Stimulated activated CD4-positive, alpha-beta T cell treated with anti-CD3 and anti-CD28 coated beads, Interleukin-4, amount 100 ng/mL, for 48 hours (primary cell): Measurements from ENCODE around the gene DMC1.
"Not testable (repeated sequence)": the region's sequence is repeated elsewhere in the genome, so short reads cannot be mapped to it uniquely, and the experiment has no call there.

Experiments
- DNase-seq, 2 donors: peaks; one replicate each; pipeline ENCODE4 v3.0.0-alpha.2; 2020; ENCODE audit warnings: low read depth in 2 of 2

Gene DMC1

DNA sequence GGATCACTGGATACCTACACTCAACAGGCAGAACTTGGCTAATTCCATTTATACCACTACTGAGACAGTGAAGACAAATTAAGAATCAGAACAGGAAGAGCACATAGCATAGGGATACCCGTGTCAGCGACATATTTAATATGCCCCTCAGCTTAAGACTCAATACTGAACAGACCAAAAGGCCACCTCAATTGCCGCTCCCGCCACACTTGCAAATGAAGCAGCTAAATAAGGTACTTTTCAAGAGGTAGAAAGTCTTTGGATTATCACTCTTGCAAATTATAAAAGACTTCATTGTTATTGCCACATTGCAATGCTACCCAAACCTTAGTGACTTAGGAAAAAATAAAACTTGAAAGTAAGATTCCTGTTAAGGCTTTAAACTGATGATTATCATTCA, 67.0 kb downstream of the DMC1 start:
- no peak for DNase-seq

- no peak for DNase-seq
These were observed 67.9 kb downstream of the DMC1 start for GRCh38 chr22:38501797-38502672.

- no peak for DNase-seq
These were observed 72.1 kb downstream of the DMC1 start for GRCh38 chr22:38497869-38498268.

DNA sequence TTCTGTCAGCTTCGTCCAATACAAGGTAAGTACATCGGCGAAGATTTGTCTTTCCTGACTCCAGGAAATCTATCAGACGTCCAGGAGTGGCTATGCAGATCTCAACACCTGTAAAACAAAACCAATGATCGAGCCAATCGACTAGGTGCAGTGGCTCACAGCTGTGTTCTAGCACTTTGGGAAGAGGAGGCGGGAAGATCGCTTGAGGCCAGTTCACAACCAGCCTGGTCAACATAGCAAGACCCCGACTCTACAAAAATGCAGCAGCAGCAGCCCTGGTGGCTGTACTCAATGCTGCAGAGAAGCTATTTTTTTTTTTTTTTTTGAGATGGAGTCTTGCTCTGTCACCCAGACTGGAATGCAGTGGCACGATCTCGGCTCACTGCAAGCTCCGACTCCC, 75.0 kb downstream of the DMC1 start:
- no peak for DNase-seq

GRCh38 chr22:38494498-38494897, 75.5 kb downstream of the DMC1 start:
- no peak for DNase-seq

GRCh38 chr22:38491707-38492348, 78.2 kb downstream of the DMC1 start:
- no peak for DNase-seq

DNA sequence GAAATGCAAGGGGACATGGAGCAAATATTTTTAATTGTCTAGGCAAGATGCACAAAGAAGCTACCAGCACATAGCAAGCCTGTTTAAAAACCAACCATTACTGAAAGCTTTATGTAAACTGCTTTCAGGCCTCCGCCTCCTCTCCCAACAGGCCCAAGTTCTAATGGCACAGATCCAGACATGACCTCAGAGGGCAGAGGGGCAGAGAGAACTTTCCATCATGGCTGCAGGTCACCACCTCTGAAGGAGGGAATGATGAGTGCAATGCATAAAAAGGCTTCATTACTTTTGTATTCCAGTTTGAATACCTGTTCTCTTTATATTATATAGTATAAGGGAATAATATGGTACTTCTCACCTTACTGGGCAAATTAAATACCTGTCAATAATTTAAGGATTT, 79.1 kb downstream of the DMC1 start:
- no peak for DNase-seq

DNA sequence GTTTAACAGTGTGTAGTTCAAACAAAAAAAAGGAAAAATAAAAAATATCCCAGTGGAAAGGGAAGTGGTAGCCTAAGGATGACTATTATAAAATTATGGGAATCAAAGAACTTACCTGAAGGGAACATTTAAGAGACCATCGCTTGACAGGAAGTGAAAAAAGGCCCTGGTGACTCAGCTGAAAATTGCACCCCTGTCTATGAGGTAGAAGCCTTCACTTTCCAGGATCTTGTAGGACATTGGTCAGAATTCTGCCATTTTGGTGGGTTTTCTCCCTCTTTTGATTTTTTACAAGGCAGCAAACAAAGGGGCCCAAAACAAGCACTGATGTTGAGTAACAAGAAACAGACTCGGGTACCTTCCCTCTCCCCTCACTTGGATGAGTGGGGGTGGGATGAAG, 79.5 kb downstream of the DMC1 start:
- no peak for DNase-seq

DNA sequence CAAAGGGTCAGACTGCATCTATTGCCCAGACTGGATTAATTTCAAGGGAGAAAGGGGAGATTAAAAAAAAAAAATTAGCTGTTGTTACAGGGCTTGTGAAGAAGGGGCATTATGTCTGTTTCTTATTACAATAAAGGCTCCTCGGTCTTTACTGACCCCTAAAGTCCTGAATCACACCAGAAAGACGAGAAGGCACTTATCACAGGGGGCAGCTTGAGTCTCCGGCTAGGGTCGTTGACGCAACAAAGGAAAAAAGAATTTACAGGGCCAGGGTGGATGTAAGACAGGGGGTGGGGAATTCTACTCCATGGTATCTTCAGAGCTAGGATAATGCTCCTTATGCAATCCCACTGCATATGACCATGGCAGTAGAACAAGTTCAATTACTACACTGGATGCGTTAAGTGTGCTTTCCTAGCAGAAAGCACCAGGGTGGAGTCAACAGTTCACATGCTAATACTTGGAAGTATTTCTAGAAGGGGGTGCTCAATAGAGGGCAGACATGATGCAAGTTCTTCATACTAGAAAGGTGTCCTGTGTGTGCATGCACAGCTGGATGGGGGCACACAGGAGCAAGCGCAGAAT, 80.3 kb downstream of the DMC1 start:
- no peak for DNase-seq

DNA sequence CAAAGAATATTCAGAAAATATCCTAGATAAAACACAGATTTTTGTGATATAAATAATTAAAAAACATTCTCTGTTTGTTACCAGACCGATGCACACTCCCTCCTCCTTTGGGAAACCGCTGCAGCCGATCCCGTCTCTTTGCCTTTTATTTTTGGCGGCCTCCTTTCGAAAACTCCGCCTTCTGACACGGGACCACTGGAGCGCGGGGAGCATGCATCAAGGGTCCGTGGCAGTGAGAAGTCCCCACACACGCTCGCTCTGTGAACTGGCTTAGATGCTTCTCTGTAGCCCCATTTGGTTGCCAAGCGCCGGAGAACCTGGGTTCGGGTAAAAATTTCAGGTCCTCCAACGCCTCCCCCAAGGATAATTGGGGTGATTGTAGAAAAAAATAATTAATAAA, 80.8 kb downstream of the DMC1 start:
- DNase-seq = no peak

GRCh38 chr22:38487946-38488345, 82.0 kb downstream of the DMC1 start:
- DNase-seq = no peak

DNA sequence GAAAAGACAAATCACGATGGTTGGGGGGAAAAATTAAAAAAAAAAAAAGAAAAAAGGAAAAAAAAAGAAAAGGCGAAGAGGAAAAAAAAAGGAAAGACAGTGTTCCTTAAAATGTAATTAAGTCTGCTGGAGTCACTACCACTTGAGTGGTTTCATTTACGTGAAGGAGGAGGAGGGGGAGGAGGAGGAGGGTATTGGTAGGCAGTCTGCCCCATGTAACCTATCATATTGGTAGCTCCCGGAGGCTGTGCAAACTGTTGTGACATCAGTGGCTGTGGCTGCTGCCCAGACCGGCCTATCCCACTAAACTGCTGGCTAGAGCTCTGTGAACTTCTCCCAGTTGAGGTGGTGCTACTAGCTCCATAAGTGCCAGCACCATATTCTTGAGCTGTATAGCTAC, 84.2 kb downstream of the DMC1 start:
- DNase-seq = no peak

- DNase-seq = no peak
These were observed 85.7 kb downstream of the DMC1 start for GRCh38 chr22:38484244-38484643.

GRCh38 chr22:38482662-38483308, 87.2 kb downstream of the DMC1 start:
- DNase-seq = no peak

DNA sequence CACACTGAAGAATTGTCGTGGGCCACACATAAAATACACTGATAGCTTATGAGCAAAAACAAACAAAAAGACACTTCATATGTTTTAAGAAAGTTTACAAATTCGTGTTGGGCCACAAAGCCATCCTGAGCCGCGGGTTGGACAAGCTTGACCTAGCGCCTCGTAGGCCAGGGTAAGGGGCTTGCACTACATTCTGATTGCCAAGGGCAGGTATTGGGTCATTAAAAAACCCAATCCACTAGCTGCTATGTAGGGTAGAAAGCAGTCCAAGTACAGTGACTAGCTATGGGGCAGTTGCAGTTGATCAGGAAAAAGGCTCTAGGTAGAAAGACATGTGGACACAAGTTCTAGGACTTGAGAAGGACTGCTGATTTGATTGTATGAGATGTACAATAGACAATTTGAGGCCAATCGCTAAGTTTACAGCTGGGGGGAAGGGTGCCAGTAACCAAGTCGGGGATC, 88.1 kb downstream of the DMC1 start:
- DNase-seq = no peak

DNA sequence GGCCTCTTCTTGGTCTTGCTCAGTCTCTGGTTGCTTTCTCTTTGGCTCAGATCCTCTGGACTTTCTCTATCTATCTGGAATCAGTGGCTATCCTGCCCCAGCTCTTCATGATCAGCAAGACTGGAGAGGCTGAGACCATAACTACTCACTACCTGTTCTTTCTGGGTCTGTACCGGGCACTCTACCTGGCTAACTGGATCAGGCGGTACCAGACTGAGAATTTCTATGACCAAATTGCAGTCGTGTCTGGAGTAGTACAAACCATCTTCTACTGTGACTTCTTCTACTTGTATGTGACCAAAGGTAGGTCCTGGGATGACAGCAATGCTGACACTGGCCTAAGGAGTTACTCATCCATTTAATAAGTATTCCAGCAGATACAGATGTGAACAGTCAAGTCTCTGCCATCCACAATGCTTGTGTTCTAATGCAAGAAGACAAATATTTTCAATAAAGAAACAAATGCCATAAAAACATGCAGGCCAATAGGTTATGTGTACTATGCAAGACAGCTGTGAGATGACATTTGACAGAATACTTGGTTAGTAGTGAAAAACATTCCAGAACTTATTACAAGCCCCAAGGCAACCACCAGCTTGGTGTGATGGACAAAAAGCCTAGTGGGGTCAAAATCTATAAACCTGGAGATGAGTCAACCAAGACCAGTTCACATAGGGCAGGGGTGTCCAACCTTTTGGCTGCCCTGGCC, 88.7 kb downstream of the DMC1 start:
- DNase-seq = no peak

DNA sequence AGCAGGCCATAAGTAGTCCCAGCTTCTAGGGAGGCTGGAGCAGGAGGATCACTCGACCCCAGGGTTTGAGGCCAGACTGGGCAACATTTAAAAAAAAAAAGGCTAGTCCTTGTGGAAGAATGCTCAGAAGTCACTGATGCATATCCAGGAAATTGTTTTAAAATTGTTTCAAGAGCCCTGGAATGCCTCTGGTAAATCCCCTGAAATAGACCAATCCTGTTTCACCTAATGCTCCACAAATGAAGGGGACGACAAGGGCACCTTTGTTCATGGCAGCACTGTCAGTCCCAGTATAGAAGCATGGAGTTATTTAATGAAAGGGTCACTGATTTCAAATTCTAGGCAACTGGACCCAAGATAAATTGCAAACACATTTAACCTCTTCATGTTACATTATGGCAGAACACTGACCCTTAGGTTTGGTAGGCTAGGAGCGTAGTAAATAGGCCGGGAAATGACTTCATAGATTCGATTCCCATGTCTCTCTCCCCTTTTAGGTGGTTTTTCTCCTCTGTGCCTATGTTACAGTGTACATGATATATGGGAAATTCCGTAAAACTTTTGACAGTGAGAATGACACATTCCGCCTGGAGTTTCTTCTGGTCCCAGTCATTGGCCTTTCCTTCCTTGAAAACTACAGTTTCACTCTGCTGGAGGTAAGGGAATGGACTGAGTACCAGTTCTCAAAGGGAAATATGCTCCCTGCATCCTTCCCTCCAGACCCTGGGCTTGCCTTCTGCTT, 90.7 kb downstream of the DMC1 start:
- DNase-seq = no peak

DNA sequence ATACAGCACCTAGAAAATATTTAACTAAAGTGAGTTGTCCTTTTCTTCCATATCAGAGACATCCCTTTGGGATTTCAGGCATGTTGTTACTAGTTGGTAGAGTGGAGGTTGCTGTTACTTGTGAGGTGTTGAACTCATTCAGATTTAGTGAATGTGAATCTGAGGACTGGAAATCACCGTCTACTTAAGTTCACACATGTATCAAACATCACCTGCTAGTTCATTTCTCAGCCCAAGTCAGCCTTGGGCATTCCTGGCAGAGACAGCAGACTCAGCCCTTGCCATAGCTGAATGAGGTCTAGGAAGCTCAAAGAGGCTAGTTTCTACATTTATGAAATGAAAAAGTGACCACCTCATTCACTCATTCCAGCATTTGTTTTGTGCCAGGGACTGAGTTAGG, 92.4 kb downstream of the DMC1 start:
- no peak for DNase-seq

- no peak for DNase-seq
These were observed 95.9 kb downstream of the DMC1 start for GRCh38 chr22:38474003-38474607.

DNA sequence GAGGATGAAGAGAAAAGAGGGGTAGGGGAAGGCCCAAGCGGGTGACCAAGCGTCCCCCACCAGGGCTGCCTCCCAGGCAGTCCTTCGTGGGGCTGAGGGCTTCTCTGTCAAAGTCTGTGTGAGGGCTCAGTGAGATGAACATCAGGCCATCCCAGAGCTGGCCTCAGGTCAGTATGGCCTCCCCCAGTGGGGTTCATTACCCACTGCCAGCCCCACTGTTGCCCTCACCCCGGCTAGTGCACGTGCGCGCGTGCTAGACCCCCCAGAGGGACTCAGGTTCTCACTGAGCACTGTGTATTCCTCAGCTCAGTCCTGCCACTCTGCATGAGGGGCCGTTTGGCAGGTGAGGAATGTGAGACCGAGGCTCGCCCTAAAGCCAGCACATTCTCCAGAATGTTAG, 98.7 kb downstream of the DMC1 start:
- no peak for DNase-seq

DNA sequence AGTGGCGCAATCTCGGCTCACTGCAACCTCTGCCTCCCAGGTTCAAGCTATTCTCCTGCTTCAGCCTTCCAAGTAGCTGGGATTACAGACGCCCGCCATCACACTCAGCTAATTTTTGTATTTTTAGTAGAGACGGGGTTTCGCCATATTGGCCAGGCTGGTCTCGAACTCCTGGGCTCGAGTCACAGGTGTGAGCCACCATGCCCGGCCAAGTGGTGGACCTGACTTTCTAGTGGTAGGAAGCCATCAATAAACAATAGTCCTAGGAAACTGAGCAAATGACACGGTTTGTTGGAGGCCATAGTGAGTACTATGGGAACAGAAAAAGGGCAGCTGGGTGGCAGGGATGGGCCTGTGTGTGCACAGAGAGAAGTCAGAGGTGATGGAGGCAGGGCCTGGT, 99.8 kb downstream of the DMC1 start:
- not testable (repeated sequence) for DNase-seq
